GM19372 (cell line): ENCODE results near the gene ZXDA.
"Not testable (repeated sequence)": the region's sequence is repeated elsewhere in the genome, so short reads cannot be mapped to it uniquely, and the experiment has no call there.

Experiments
- ATAC-seq: cut with Tn5 transposase; IDR thresholded peaks from one replicate; pipeline ENCODE4 v1.9.1; 2021; ENCODE audit warnings: mild to moderate bottlenecking, low read depth, moderate library complexity; ENCODE audit not compliant: unreplicated experiment

The ZXDA gene, protein sequence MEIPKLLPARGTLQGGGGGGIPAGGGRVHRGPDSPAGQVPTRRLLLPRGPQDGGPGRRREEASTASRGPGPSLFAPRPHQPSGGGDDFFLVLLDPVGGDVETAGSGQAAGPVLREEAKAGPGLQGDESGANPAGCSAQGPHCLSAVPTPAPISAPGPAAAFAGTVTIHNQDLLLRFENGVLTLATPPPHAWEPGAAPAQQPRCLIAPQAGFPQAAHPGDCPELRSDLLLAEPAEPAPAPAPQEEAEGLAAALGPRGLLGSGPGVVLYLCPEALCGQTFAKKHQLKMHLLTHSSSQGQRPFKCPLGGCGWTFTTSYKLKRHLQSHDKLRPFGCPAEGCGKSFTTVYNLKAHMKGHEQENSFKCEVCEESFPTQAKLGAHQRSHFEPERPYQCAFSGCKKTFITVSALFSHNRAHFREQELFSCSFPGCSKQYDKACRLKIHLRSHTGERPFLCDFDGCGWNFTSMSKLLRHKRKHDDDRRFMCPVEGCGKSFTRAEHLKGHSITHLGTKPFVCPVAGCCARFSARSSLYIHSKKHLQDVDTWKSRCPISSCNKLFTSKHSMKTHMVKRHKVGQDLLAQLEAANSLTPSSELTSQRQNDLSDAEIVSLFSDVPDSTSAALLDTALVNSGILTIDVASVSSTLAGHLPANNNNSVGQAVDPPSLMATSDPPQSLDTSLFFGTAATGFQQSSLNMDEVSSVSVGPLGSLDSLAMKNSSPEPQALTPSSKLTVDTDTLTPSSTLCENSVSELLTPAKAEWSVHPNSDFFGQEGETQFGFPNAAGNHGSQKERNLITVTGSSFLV

DNA sequence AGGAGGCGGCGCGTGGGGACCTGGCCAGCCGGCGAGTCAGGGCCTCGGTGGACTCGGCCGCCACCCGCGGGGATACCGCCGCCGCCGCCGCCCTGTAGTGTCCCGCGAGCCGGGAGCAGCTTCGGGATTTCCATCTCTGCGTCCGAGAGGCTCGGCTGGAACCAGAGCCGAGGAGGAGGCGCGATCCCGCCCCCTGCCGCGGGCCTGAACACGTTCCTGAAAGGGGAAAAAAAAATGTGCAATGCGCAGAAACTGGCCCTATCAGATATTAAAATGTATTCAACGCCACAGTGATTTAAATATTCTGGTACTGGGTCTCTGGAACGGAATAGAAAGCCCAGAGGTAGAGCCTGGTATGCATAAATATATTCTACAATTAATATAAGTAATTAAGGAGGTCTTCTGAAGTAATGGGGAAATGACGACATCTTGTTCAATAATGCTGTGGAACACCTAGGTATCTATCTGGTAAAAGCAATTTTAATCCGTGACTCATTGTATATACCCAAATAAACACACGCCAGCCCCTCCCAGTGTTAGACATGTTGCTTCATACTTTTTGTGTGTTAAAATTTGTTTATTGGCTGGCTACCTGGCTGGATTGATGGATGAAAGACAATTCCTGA is at the start of gene ZXDA:
ZXDA (minus strand) TSS at position 172 of the 626 bp plus-strand sequence; CDS start at position 134, 38 bp downstream.
- peak; percentile 54 for ATAC-seq

DNA sequence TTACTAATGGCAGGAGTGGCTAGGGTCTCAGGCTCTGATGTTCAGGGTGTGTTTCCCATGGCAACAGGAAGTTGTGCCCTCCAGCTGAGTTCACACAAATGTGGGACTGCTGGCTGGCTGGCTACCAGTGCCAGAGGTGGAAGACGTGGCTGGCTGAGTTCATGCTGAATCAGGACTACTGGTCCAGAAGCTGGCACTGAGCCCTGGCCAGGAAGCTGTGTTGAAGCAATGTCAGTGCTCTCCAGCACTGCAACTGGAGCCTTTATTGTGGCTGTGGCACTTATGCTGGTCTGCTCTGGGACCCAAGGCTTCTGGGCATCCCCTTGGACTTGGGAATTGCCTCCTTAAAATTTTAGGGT is 42.0 kb upstream of the ZXDA start:
- no peak for ATAC-seq

DNA sequence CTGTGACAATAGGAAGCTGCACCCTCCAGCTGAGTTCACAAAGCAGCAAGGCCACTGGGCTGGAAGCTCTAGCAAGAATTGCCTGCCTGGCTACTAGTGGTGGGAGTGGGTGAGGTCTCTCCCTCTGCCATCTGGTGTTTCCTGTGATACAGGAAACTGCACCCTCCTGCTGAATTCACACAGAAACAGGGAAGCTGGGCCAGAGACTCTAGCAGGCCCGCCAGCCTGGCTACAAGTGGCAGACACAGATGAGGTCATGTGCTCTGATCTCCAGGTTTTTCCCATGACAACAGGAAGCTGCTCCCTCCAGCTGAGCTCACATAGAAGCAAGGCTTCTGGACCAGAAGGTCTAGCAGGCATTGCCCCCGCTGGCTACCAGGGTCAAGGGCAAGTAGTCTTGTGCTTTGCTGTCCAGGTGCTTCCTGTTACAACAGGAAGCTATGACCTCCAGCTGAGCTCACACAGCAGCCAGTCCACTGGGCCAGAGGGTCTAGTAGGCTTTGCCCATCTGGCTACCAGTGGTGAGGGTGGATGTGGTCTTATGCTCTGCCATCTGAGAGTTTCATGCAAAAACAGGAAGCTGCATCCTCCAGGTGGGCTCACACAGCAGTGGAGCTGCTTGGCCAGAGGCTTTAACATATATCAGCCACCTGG is 41.5 kb upstream of the ZXDA start:
- ATAC-seq = no peak

DNA sequence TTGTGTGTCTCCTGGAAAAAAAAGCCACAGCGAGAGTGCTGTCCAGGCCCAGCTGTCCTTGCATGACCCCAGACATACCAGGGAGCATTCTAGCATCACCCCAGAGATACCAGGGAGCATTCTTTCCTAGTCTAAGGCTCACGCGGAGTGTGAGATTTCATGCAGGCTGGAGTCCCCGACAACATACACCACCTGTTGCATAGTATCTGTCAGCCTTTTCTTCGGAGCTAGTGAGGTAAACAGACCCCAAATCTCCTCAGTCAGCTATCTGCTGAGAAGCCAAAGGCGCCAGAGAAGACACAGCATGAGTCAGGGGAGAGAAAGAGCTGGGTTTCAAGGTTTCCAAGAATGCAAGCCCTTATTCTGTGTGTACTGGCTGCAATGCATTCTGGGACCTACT is 23.1 kb upstream of the ZXDA start:
- no peak for ATAC-seq

DNA sequence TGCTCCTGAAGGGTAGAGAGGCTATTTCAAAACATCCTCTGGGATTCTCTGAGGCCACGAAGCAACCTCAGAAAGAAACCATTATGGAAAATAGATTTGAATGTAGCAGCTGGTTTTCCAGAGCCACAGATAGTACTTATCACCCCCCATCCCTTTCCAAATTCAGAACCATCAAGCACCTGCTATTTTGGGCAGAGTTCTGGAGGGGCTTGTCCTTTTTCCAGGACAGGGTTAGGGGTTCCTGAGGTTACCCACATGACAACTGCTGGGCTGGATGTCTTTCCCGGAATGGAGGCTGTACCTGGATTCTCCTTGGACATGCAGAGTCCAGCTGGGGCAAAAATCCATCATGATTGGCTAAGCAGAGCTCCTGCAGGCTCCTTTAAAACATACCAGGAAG is 22.0 kb upstream of the ZXDA start:
- ATAC-seq = no peak

DNA sequence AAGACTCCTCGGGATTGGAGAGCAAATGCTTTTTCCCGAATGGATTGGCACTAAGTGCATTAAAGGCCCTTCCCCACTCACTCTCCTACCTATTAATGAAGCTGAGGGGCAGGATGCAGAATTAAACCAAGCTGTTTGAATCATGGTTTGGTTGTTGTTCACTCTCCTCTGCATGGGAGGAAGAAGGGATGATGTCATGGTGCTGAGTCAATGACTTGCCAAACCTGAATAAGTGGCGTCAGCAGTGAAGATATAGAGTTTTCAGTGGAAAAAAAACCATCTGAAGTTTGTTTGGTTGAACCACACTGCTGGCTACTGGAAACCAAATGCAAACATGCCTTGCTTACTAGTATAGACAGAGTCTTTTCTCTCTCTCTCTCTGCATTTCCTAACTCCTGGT is 19.8 kb upstream of the ZXDA start:
- no peak for ATAC-seq

DNA sequence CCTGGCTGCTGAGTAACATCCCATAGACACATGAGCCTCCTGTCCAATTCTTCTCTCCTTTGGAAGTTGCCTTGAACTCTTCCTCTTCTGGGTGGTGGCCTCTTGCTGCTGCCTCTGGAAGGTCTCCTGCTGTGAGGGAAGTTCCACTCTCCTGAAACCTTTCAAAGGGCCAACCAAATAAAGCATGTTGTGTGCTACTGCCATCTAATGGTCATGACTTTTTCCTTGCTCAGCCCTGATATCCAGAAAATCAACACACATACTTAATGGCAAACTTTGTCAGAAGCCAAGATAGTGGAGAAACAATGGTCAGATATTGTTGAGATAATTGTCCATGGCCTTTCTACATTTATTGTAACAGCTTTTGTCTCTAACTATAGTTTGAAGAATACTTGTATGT is 19.1 kb upstream of the ZXDA start:
- no peak for ATAC-seq

DNA sequence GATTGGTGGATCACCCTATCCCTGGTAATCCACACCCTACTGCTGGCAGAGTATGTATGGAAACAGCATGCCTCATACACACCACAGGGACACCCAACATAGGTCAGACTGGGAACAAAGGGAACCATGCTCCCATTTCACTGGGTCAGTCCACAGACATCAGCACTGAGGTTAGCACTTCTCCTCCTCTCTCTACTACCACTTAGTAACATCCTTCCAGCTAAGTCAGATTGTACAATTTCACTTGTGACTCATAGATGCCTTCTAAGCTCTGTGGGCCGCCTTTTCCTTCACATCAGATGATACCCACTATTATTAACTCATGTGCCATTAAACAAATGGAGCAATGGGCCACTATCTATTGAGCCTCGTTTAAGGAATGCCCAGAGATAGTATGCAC is 15.5 kb upstream of the ZXDA start:
- ATAC-seq = no peak

DNA sequence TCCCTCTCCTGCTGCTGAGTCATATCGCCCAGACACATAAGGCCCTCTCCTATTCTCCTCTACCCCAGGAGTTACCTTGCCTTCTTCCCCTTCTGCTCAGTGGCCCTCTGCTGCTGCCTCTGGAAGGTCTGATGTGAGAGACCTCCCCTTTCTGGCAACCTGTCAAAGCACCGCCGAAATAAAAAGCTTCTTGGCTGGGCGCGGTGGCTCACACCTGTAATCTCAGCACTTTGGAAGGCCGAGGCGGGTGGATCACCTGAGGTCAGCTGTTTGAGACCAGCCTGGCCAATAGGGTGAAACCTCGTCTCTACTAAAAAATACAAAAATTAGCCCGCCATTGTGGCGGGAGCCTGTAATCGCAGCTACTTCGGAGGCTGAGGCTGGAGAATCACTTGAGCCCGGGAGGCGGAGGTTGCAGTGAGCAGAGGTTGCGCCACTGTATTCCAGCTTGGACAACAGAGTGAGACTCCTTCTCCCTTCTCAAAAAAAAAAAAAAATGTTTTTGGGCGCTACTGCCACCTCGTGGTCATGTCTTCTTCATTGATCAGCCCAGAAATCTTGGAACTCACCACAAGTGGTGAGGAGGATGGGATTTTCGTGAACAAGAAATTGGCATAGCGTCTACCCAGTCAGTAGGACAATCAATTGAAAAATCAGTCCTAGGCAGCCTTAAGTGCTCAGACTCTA is 8.6 kb upstream of the ZXDA start:
- ATAC-seq = no peak

DNA sequence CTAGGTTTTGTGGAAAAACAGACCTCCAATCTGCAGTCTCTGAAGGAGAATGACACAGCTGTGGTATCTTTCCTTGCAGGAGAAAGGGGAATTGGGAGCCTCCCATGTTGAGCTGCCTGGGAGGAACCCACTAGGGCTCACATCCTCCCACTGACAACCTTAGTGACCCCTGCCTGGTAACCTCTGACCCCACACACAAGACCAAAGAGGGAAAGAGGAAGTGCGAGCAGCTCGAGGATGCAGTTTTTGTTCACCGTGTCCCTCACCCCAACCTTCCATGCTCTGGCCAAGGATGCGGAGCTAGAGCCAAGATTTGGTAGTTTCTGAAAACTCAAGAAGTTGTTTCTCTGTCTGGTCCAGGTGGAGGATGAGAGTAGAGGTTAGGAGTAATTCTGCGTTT is 5.4 kb upstream of the ZXDA start:
- ATAC-seq = no peak

DNA sequence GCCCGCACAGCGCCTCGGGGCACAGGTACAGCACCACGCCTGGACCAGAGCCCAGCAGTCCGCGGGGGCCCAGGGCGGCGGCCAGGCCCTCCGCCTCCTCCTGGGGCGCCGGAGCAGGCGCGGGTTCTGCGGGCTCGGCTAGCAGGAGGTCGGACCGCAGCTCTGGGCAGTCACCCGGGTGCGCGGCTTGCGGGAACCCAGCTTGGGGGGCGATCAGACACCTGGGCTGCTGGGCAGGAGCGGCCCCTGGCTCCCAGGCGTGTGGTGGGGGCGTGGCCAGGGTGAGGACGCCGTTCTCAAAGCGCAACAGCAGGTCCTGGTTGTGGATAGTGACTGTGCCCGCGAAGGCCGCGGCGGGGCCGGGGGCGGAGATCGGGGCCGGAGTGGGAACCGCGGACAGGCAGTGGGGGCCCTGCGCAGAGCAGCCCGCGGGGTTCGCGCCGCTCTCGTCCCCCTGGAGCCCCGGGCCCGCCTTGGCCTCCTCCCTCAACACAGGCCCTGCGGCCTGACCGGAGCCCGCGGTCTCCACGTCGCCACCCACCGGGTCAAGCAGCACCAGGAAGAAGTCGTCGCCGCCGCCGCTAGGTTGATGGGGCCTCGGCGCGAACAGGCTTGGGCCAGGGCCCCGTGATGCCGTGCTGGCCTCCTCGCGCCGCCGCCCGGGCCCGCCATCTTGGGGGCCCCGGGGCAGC is 517 bp downstream of the ZXDA start:
- ATAC-seq = peak; percentile 76

DNA sequence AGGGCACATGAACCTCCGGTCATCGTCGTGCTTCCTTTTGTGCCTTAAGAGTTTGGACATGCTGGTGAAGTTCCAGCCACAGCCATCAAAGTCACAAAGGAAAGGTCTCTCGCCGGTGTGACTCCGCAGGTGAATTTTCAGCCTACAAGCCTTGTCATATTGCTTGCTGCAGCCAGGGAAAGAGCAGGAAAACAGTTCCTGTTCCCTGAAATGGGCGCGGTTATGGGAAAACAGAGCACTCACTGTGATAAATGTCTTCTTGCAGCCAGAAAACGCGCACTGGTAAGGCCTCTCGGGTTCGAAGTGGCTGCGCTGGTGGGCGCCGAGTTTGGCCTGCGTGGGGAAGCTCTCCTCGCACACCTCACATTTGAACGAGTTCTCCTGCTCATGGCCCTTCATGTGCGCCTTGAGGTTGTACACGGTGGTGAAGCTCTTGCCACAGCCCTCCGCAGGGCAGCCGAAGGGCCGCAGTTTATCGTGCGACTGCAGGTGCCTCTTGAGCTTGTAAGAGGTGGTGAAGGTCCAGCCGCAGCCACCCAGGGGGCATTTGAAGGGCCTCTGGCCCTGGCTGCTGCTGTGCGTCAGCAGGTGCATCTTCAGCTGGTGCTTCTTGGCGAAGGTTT is 1.2 kb downstream of the ZXDA start:
- not testable (repeated sequence) for ATAC-seq

DNA sequence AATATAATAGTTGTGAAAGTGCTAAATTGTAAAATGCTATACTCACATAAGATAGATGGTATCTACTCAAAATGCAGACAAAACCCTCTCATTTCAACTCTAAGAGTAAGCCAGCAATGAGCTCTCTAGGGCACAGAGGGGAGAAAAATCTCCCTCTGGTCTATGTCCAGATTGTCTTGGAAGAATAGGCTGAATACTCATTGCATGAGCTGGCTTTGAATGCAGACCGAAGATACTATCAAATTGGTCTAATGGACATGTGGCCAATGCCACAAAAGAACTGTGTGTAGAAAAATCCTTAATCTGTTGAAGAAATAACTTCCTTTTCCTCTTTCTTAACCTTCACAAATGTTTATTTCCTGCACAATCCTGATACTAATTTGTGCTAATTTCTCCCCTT is 3.5 kb downstream of the ZXDA start:
- ATAC-seq = no peak

DNA sequence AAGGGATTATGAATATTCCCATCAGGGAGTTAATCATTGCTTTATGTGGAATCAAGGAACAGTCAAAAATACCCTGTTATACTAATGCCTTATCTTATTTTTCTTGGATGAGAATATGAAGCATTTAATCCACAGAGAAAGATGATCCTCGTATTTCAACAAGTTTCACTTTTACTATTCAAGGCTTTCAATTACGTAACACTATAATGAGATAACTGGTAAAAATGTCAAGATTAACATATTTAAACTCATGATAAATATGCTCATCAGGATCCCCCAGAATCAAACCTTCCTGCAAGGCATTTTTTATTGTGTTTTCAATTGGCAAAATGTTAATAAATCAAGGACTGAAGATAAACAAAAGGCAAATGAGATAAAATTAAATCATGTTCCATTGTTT is 5.1 kb downstream of the ZXDA start:
- no peak for ATAC-seq

DNA sequence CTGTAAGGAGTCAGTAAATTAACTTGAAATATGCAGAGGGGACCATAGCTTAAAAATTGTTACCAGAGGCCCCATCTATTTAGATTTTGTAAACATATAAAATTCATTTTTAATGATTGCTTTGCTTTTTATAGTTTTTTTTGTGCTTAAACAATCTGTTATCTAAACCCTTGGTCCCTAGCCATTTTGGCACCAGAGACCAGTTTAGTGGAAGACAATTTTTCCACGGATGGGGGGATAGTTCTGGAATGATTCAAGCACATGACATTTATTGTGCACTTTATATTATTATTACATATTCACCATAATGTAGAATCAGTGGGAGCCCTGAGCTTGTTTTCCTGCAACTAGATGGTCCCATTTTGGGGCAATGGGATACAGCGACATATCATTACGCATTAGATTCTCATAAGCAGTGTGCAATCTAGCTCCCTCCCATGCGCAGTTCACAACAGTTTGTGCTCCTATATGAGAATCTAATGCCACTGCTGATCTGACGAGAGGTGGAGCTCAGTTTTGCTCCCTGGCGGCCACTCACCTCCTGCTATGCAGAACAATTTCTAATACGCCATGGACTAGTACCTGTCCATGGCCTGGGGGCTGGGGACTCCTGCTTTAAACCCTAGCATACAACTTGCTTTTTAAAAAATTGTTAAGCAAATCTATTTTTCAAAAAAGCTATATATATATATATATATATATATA is 5.9 kb downstream of the ZXDA start:
- ATAC-seq = no peak

DNA sequence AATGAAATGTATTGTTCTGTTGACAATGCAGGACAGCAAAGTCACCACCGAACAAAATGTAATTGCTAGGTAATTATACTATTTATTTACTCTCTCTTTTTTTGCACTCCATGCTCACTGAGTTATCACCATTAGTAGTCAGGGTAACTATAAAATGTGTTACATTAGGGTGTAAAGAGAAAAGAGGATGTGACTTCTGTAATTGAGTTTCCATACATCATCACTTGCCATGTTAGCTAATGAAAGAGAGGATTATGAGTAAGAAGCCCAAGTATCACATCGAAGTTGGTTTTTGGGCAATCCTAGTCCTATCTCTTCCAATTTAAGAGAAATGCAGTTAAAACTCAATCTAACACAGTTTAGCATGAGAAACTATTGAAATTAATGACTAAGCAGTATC is 7.6 kb downstream of the ZXDA start:
- no peak for ATAC-seq

DNA sequence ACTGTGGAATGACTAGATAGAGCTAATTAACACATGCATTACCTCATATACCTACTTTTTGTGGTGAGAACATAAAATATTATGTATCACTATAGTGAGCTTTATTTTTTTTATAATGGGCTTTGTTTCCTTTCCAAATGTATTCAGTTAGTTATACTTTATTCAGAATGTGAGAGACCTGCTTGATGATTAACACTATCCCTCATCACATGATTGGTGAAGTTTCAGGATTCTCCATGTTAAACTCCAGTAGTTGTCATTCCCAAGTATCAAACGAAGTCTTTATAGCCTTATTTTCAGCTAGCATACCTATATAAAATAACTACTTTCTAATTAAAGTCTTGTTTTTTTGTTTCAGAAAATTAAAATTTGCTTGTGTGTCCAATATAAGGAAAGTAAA is 8.8 kb downstream of the ZXDA start:
- no peak for ATAC-seq

DNA sequence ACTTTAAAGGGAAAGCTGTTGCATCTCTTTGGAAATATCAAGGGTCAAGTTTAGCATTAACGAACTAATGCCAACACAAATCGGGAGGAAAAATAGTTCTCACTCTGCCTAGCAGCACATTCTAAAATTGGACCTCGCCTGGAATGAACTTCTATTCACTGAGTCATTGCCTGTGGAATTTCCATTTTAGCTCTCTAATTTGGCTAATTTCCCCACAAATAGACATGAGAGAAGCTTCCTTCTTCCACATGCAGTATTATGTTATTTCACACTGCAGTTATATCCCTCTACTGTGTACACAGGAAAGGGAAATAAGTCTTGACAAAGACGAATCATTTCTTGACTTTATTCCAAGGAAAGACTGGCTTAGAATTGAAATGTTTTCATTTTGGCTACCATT is 9.3 kb downstream of the ZXDA start:
- no peak for ATAC-seq

DNA sequence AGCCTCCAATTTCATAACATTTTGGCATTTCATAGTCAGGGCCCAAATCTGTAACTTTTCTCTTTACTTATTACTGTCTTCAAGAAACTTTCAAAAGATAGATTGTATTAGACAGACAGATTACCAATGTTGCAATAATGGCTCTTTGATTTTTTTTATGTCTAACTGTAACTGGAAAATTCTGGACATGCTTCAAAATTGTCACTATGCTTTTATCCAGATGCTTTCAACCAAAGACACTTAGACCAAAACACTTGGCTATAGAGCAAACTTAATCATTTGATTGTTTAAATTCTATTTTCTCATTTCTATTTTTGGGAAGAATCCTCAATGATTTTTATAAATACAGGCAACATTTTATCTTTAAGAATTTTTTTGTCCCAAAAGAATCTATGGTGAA is 10.4 kb downstream of the ZXDA start:
- ATAC-seq = no peak
